SJSA1 (cell line): ENCODE data around the gene S100A8. TPM values are rescaled to one million over a fixed set of nuclear protein-coding genes. Genes with fewer than 3 reads are reported as not detected.

Source experiments
- DNase-seq, 2 experiments: peaks; one replicate each; pipeline ENCODE4 v3.0.0-alpha.2; 2015 to 2020; ENCODE audit warnings: low spot score in 2 of 2, low read depth in 1 of 2
- H3K27ac ChIP-seq: fragments of 250-450 bp; sonication (Bioruptor Pico); 2 replicates; pipeline ENCODE4 v1.5.1; 2020; ENCODE audit warnings: mild to moderate bottlenecking, moderate library complexity
- H3K27me3 ChIP-seq: fragments of 250-450 bp; sonication (Bioruptor Pico); replicated peaks from 2 replicates; pipeline ENCODE4 v1.5.1; 2020; ENCODE audit warnings: mild to moderate bottlenecking, moderate library complexity
- H3K36me3 ChIP-seq: fragments of 250-450 bp; sonication (Bioruptor Pico); 2 replicates; pipeline ENCODE4 v1.5.1; 2020; ENCODE audit warnings: mild to moderate bottlenecking
- H3K4me1 ChIP-seq: fragments of 250-450 bp; sonication (Bioruptor Pico); replicated peaks from 2 replicates; pipeline ENCODE4 v1.6.1; 2021; ENCODE audit warnings: mild to moderate bottlenecking
- H3K4me3 ChIP-seq: fragments of 250-450 bp; sonication (Bioruptor Pico); 2 replicates; pipeline ENCODE4 v1.5.1; 2020; ENCODE audit warnings: mild to moderate bottlenecking
- H3K9me3 ChIP-seq: fragments of 250-450 bp; sonication (Bioruptor Pico); replicated peaks from 2 replicates; pipeline ENCODE4 v1.5.1; 2020; ENCODE audit warnings: mild to moderate bottlenecking
- total RNA-seq: library from RNA; depleted of rRNA; stranded (reverse); fragments of >200 nt; shearing (Covaris generic); gene quantifications from 2 replicates; pipeline ENCODE4 v1.2.3, GENCODE V29; 2014; rRNA removed

Gene S100A8
- not detected in 2 replicates for total RNA-seq

- no peak within 1 kb of the TSS for H3K27ac ChIP-seq
- no peak for DNase-seq
- no peaks in the 10 kb centered on the region for H3K36me3 ChIP-seq
- peaks cover 12% of the 10 kb centered on the region for H3K27me3 ChIP-seq
- no peak within 1 kb of the TSS for H3K4me3 ChIP-seq
- no peaks in the 10 kb centered on the region for H3K9me3 ChIP-seq
- H3K4me1 ChIP-seq: no peaks in the 10 kb centered on the region
Measured at GRCh38 chr1:153390938-153391710, at the start of gene S100A8. S100A8 (minus strand) TSS chr1:153391073; CDS start chr1:153390535, 538 bp downstream.

GRCh38 chr1:153439273-153439672 is 48.4 kb upstream of the S100A8 start:
- peaks cover 3% of the 10 kb centered on the region for H3K27me3 ChIP-seq
- no peak overlapping the region for H3K4me3 ChIP-seq
- no peaks in the 10 kb centered on the region for H3K4me1 ChIP-seq
- H3K36me3 ChIP-seq: no peaks in the 10 kb centered on the region
- DNase-seq: no peak
- H3K27ac ChIP-seq: no peak overlapping the region
- no peaks in the 10 kb centered on the region for H3K9me3 ChIP-seq

- Histone ChIP-seq H3K4me3 (no peak overlapping the region), H3K27me3 (peaks cover 3% of the 10 kb centered on the region; the same call in 1 of the 2 replicates), H3K9me3 (no peaks in the 10 kb centered on the region), H3K27ac (no peak overlapping the region), H3K4me1 (no peaks in the 10 kb centered on the region), H3K36me3 (no peaks in the 10 kb centered on the region)
- no peak for DNase-seq
Measured at GRCh38 chr1:153438599-153438998, 47.7 kb upstream of the S100A8 start.

GRCh38 chr1:153437236-153437635 is 46.4 kb upstream of the S100A8 start:
- Histone ChIP-seq H3K27me3 (peaks cover 3% of the 10 kb centered on the region; the same call in 1 of the 2 replicates), H3K27ac (no peak overlapping the region), H3K4me3 (no peak overlapping the region), H3K9me3 (no peaks in the 10 kb centered on the region), H3K4me1 (no peaks in the 10 kb centered on the region), H3K36me3 (no peaks in the 10 kb centered on the region)
- no peak for DNase-seq

- no peak overlapping the region for H3K4me3 ChIP-seq
- no peaks in the 10 kb centered on the region for H3K36me3 ChIP-seq
- H3K4me1 ChIP-seq: no peaks in the 10 kb centered on the region
- no peaks in the 10 kb centered on the region; the same call in 1 of the 2 replicates for H3K9me3 ChIP-seq
- no peak overlapping the region for H3K27ac ChIP-seq
- DNase-seq: no peak
- H3K27me3 ChIP-seq: 0 out of 2 replicates have a peak, but pooled peaks cover 3% of the 10 kb centered on the region
Measured at GRCh38 chr1:153434746-153435455, 44.0 kb upstream of the S100A8 start.

GRCh38 chr1:153432874-153433681 is 42.2 kb upstream of the S100A8 start:
- H3K9me3 ChIP-seq: no peaks in the 10 kb centered on the region; the same call in 1 of the 2 replicates
- H3K4me3 ChIP-seq: no peak overlapping the region
- H3K27ac ChIP-seq: no peak overlapping the region
- no peak for DNase-seq
- H3K27me3 ChIP-seq: 0 out of 2 replicates have a peak, but pooled peaks cover under 1% of the 10 kb centered on the region
- no peaks in the 10 kb centered on the region for H3K36me3 ChIP-seq
- no peaks in the 10 kb centered on the region for H3K4me1 ChIP-seq

- Histone ChIP-seq H3K4me1 (no peaks in the 10 kb centered on the region), H3K27me3 (no peaks in the 10 kb centered on the region), H3K9me3 (no peaks in the 10 kb centered on the region; the same call in 1 of the 2 replicates), H3K27ac (no peak overlapping the region), H3K36me3 (no peaks in the 10 kb centered on the region), H3K4me3 (no peak overlapping the region)
- no peak for DNase-seq
Measured at GRCh38 chr1:153431928-153432327, 41.1 kb upstream of the S100A8 start.

- DNase-seq: no peak
- no peak overlapping the region for H3K4me3 ChIP-seq
- no peaks in the 10 kb centered on the region for H3K4me1 ChIP-seq
- no peaks in the 10 kb centered on the region for H3K36me3 ChIP-seq
- H3K27ac ChIP-seq: no peak overlapping the region
- no peaks in the 10 kb centered on the region; the same call in 1 of the 2 replicates for H3K9me3 ChIP-seq
- H3K27me3 ChIP-seq: no peaks in the 10 kb centered on the region
Measured at GRCh38 chr1:153431427-153431826, 40.6 kb upstream of the S100A8 start.

- Histone ChIP-seq H3K27ac (no peak overlapping the region), H3K4me3 (no peak overlapping the region), H3K9me3 (no peaks in the 10 kb centered on the region; the same call in 1 of the 2 replicates), H3K36me3 (no peaks in the 10 kb centered on the region), H3K27me3 (no peaks in the 10 kb centered on the region), H3K4me1 (no peaks in the 10 kb centered on the region)
- DNase-seq: no peak
Measured at GRCh38 chr1:153431002-153431401, 40.1 kb upstream of the S100A8 start.

GRCh38 chr1:153430561-153430960 is 39.7 kb upstream of the S100A8 start:
- Histone ChIP-seq H3K4me1 (no peaks in the 10 kb centered on the region), H3K36me3 (no peaks in the 10 kb centered on the region), H3K4me3 (no peak overlapping the region), H3K27ac (no peak overlapping the region), H3K9me3 (no peaks in the 10 kb centered on the region; the same call in 1 of the 2 replicates), H3K27me3 (no peaks in the 10 kb centered on the region)
- DNase-seq: no peak

GRCh38 chr1:153430166-153430553 is 39.3 kb upstream of the S100A8 start:
- no peaks in the 10 kb centered on the region for H3K36me3 ChIP-seq
- H3K9me3 ChIP-seq: no peaks in the 10 kb centered on the region; the same call in 1 of the 2 replicates
- no peak for DNase-seq
- H3K27me3 ChIP-seq: no peaks in the 10 kb centered on the region
- no peak overlapping the region for H3K4me3 ChIP-seq
- H3K4me1 ChIP-seq: no peaks in the 10 kb centered on the region
- no peak overlapping the region for H3K27ac ChIP-seq

- H3K27ac ChIP-seq: no peak overlapping the region
- H3K27me3 ChIP-seq: no peaks in the 10 kb centered on the region
- H3K36me3 ChIP-seq: no peaks in the 10 kb centered on the region
- no peaks in the 10 kb centered on the region for H3K4me1 ChIP-seq
- no peak overlapping the region for H3K4me3 ChIP-seq
- no peak for DNase-seq
- no peaks in the 10 kb centered on the region; the same call in 1 of the 2 replicates for H3K9me3 ChIP-seq
Measured at GRCh38 chr1:153429266-153430165, 38.6 kb upstream of the S100A8 start.

GRCh38 chr1:153428791-153429190 is 37.9 kb upstream of the S100A8 start:
- Histone ChIP-seq H3K9me3 (no peaks in the 10 kb centered on the region; the same call in 1 of the 2 replicates), H3K4me1 (no peaks in the 10 kb centered on the region), H3K27ac (no peak overlapping the region), H3K4me3 (no peak overlapping the region), H3K27me3 (no peaks in the 10 kb centered on the region), H3K36me3 (no peaks in the 10 kb centered on the region)
- DNase-seq: no peak
